ENCODE measurements around the gene SNX20. TPM values are rescaled to one million over a fixed set of nuclear protein-coding genes. Genes with fewer than 3 reads are reported as not detected.

Gene SNX20
- total and polyA plus RNA-seq, 2 of the 13 experiments (the other 11 are each of a cell fraction or from before 2014, with no cell fraction given): not detected

GRCh38 chr16:50699326-50700159, 18.4 kb upstream of the SNX20 start (continued):
- TF ChIP-seq TEAD3 (CRISPR knock-in tag; optimal IDR thresholded peaks at IDR 0.05; ENCODE audit: borderline replicate concordance) (no peak), ZNF710 (CRISPR knock-in tag; IDR thresholded peaks at IDR 0.05; ENCODE audit: borderline replicate concordance) (0 out of 2 replicates have a peak, but pooled peaks have one; percentile 50), ZNF549 (CRISPR knock-in tag; IDR thresholded peaks at IDR 0.05) (no peak), ZFP91 (CRISPR knock-in tag; IDR thresholded peaks at IDR 0.05; ENCODE audit: borderline replicate concordance) (no peak), CREB1 (IDR thresholded peaks at IDR 0.05) (no peak), CREB1 (CRISPR knock-in tag; IDR thresholded peaks at IDR 0.05) (no peak), ARID2 (CRISPR knock-in tag; IDR thresholded peaks at IDR 0.05; ENCODE audit: borderline replicate concordance) (no peak), MEF2D (CRISPR knock-in tag; IDR thresholded peaks at IDR 0.05) (no peak), ZGPAT (CRISPR knock-in tag; IDR thresholded peaks at IDR 0.05) (0 out of 2 replicates have a peak, but pooled peaks have one; percentile 18), BORCS8-MEF2B (CRISPR knock-in tag; IDR thresholded peaks at IDR 0.05) (peak; percentile 36; the same call in 1 of the 2 replicates), CREB3 (CRISPR knock-in tag; IDR thresholded peaks at IDR 0.05) (no peak), ATF1 (CRISPR knock-in tag; IDR thresholded peaks at IDR 0.05) (no peak), TRIM24 (CRISPR knock-in tag; IDR thresholded peaks at IDR 0.05) (no peak; the same call in 1 of the 2 replicates), ZNF782 (CRISPR knock-in tag; IDR thresholded peaks at IDR 0.05; ENCODE audit: borderline replicate concordance) (no peak), SRSF4 (IDR thresholded peaks at IDR 0.05; ENCODE audit: low read depth, low read length, poor library complexity, severe bottlenecking) (no peak), MYPOP (CRISPR knock-in tag; IDR thresholded peaks at IDR 0.05) (no peak), PHF5A (CRISPR knock-in tag; IDR thresholded peaks at IDR 0.05; ENCODE audit: low read depth, unreplicated experiment) (no peak), RFX1 (IDR thresholded peaks at IDR 0.05) (no peak), ISX (CRISPR knock-in tag; conservative IDR thresholded peaks at IDR 0.05) (no peak), FLYWCH1 (CRISPR knock-in tag; IDR thresholded peaks at IDR 0.05) (no peak), TIGD3 (CRISPR knock-in tag; IDR thresholded peaks at IDR 0.05; ENCODE audit: borderline replicate concordance) (no peak)

Measured in HepG2 (cell line).